K562 treated with DMSO at 1 percent for 4 hours (cell line): ENCODE results near the gene HMGB3. TPM values are rescaled to one million over a fixed set of nuclear protein-coding genes. Genes with fewer than 3 reads are reported as not detected.

Source experiments
- total RNA-seq: library from RNA; unstranded; fragments of 300-600 nt; gene quantifications from 2 replicates; pipeline ENCODE4 v1.2.3, GENCODE V29; 2022; ENCODE audit not compliant: insufficient read depth

The HMGB3 gene
- total RNA-seq, result 14.1 and 21.5 TPM in 2 replicates

DNA sequence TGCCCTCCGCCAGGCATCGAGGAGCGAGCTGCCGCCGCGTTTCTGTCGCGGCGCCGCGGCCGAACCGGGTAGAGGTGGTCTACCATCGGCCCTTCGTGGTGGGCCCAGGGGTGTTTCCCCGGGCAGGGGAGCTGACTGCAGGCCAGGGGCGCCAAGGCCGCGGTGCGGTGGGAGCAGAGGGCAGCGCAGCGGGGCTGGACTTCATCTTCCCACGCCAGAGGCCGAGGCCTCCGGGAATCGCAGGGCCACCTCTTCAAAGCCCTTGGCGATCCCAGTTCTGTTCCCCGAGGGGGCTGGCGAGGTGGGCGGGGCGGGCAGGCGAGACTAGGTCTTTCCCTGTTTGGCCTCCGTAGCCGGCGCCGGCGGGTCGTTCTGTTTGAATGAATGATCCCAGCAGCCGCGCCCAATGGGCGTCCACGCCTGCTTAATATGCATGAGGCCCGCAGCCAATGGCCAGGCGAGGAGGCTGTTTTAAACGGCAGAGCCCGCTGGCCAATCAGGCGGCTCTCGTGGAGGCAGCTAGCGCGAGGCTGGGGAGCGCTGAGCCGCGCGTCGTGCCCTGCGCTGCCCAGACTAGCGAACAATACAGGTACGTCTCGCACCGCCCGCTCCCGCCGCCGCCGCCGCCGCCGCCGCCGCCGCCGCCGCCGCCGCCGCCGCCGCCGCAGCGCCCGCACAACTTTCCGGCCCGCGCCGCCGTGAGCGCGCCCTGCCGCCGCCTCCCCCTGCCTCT, at the start of gene HMGB3:
Gene HMGB3, plus strand, starts transcription at position 548 of the 733 bp plus-strand sequence. CDS start 2,265 bp downstream, outside the sequence.

Other genes starting within 250 kb of the HMGB3 start
- gene CD99L2, start 84.7 kb upstream of the HMGB3 start, total RNA-seq, result 22.0 and 24.9 TPM in 2 replicates
- not detected in 2 replicates for gene GPR50, start 193.2 kb downstream of the HMGB3 start, total RNA-seq